Measurements from ENCODE around the gene HINFP.
A peak's percentile ranks its signal among the peaks of the same experiment; 100 is the strongest.

The HINFP gene

GRCh38 chr11:119148720-119149017 is 27.3 kb downstream of the HINFP start:
- ATAC-seq, result no peak; the same call in 2 of the 3 replicates
- TF ChIP-seq ESRRG (CRISPR knock-in tag; IDR thresholded peaks at IDR 0.05), result no peak
- no peak for TF ChIP-seq PPARA (CRISPR knock-in tag; IDR thresholded peaks at IDR 0.05; ENCODE audit: borderline replicate concordance)
- TF ChIP-seq ZFP3 (CRISPR knock-in tag; IDR thresholded peaks at IDR 0.05), result no peak
- TF ChIP-seq ZNF70 (CRISPR knock-in tag; IDR thresholded peaks at IDR 0.05), result no peak
- TF ChIP-seq OSR1 (CRISPR knock-in tag; IDR thresholded peaks at IDR 0.05), result no peak
- no peak for TF ChIP-seq ZC3H10 (CRISPR knock-in tag; IDR thresholded peaks at IDR 0.05)
- TF ChIP-seq, protein P1, sequence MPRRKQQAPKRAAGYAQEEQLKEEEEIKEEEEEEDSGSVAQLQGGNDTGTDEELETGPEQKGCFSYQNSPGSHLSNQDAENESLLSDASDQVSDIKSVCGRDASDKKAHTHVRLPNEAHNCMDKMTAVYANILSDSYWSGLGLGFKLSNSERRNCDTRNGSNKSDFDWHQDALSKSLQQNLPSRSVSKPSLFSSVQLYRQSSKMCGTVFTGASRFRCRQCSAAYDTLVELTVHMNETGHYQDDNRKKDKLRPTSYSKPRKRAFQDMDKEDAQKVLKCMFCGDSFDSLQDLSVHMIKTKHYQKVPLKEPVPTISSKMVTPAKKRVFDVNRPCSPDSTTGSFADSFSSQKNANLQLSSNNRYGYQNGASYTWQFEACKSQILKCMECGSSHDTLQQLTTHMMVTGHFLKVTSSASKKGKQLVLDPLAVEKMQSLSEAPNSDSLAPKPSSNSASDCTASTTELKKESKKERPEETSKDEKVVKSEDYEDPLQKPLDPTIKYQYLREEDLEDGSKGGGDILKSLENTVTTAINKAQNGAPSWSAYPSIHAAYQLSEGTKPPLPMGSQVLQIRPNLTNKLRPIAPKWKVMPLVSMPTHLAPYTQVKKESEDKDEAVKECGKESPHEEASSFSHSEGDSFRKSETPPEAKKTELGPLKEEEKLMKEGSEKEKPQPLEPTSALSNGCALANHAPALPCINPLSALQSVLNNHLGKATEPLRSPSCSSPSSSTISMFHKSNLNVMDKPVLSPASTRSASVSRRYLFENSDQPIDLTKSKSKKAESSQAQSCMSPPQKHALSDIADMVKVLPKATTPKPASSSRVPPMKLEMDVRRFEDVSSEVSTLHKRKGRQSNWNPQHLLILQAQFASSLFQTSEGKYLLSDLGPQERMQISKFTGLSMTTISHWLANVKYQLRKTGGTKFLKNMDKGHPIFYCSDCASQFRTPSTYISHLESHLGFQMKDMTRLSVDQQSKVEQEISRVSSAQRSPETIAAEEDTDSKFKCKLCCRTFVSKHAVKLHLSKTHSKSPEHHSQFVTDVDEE (CRISPR knock-in tag; IDR thresholded peaks at IDR 0.05), result no peak
- no peak for TF ChIP-seq ZFP30 (CRISPR knock-in tag; IDR thresholded peaks at IDR 0.05)
- TF ChIP-seq, protein P2, sequence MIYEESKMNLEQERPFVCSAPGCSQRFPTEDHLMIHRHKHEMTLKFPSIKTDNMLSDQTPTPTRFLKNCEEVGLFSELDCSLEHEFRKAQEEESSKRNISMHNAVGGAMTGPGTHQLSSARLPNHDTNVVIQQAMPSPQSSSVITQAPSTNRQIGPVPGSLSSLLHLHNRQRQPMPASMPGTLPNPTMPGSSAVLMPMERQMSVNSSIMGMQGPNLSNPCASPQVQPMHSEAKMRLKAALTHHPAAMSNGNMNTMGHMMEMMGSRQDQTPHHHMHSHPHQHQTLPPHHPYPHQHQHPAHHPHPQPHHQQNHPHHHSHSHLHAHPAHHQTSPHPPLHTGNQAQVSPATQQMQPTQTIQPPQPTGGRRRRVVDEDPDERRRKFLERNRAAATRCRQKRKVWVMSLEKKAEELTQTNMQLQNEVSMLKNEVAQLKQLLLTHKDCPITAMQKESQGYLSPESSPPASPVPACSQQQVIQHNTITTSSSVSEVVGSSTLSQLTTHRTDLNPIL (CRISPR knock-in tag; IDR thresholded peaks at IDR 0.05; ENCODE audit: low read depth), result no peak
- TF ChIP-seq CSDC2 (CRISPR knock-in tag; IDR thresholded peaks at IDR 0.05), result no peak
- TF ChIP-seq, protein P3, sequence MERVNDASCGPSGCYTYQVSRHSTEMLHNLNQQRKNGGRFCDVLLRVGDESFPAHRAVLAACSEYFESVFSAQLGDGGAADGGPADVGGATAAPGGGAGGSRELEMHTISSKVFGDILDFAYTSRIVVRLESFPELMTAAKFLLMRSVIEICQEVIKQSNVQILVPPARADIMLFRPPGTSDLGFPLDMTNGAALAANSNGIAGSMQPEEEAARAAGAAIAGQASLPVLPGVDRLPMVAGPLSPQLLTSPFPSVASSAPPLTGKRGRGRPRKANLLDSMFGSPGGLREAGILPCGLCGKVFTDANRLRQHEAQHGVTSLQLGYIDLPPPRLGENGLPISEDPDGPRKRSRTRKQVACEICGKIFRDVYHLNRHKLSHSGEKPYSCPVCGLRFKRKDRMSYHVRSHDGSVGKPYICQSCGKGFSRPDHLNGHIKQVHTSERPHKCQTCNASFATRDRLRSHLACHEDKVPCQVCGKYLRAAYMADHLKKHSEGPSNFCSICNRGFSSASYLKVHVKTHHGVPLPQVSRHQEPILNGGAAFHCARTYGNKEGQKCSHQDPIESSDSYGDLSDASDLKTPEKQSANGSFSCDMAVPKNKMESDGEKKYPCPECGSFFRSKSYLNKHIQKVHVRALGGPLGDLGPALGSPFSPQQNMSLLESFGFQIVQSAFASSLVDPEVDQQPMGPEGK (CRISPR knock-in tag; IDR thresholded peaks at IDR 0.05; ENCODE audit: borderline replicate concordance), result no peak

GRCh38 chr11:119149018-119149785 is 27.8 kb downstream of the HINFP start, which contains the start of gene ABCG4:
ABCG4 (plus strand) TSS chr11:119149052; CDS start chr11:119149966, 914 bp downstream.
- TF ChIP-seq ZNF70 (CRISPR knock-in tag; IDR thresholded peaks at IDR 0.05), result no peak
- TF ChIP-seq ISL1 (CRISPR knock-in tag; IDR thresholded peaks at IDR 0.05), result no peak
- no peak for TF ChIP-seq CSDC2 (CRISPR knock-in tag; IDR thresholded peaks at IDR 0.05)
- TF ChIP-seq, protein P3 (CRISPR knock-in tag; IDR thresholded peaks at IDR 0.05; ENCODE audit: borderline replicate concordance), result no peak
- TF ChIP-seq, protein P4, sequence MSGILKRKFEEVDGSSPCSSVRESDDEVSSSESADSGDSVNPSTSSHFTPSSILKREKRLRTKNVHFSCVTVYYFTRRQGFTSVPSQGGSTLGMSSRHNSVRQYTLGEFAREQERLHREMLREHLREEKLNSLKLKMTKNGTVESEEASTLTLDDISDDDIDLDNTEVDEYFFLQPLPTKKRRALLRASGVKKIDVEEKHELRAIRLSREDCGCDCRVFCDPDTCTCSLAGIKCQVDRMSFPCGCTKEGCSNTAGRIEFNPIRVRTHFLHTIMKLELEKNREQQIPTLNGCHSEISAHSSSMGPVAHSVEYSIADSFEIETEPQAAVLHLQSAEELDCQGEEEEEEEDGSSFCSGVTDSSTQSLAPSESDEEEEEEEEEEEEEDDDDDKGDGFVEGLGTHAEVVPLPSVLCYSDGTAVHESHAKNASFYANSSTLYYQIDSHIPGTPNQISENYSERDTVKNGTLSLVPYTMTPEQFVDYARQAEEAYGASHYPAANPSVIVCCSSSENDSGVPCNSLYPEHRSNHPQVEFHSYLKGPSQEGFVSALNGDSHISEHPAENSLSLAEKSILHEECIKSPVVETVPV (CRISPR knock-in tag; IDR thresholded peaks at IDR 0.05), result no peak
- no peak for TF ChIP-seq BACH2 (CRISPR knock-in tag; IDR thresholded peaks at IDR 0.05; ENCODE audit: borderline replicate concordance)
- no peak for TF ChIP-seq RARB (CRISPR knock-in tag; IDR thresholded peaks at IDR 0.05)
- no peak for TF ChIP-seq PPARA (CRISPR knock-in tag; IDR thresholded peaks at IDR 0.05; ENCODE audit: borderline replicate concordance)
- TF ChIP-seq, protein P5, sequence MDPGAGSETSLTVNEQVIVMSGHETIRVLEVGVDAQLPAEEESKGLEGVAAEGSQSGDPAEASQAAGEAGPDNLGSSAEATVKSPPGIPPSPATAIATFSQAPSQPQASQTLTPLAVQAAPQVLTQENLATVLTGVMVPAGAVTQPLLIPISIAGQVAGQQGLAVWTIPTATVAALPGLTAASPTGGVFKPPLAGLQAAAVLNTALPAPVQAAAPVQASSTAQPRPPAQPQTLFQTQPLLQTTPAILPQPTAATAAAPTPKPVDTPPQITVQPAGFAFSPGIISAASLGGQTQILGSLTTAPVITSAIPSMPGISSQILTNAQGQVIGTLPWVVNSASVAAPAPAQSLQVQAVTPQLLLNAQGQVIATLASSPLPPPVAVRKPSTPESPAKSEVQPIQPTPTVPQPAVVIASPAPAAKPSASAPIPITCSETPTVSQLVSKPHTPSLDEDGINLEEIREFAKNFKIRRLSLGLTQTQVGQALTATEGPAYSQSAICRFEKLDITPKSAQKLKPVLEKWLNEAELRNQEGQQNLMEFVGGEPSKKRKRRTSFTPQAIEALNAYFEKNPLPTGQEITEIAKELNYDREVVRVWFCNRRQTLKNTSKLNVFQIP (CRISPR knock-in tag; IDR thresholded peaks at IDR 0.05; ENCODE audit: borderline replicate concordance, low read depth), result no peak
- TF ChIP-seq ZNF565 (CRISPR knock-in tag; conservative IDR thresholded peaks at IDR 0.05; ENCODE audit: low read depth), result no peak
- no peak for TF ChIP-seq OSR1 (CRISPR knock-in tag; IDR thresholded peaks at IDR 0.05)
- no peak for TF ChIP-seq TOX (CRISPR knock-in tag; IDR thresholded peaks at IDR 0.05; ENCODE audit: borderline replicate concordance)
- TF ChIP-seq, protein P1 (CRISPR knock-in tag; IDR thresholded peaks at IDR 0.05), result no peak
- no peak for TF ChIP-seq ARNTL (CRISPR knock-in tag; IDR thresholded peaks at IDR 0.05; ENCODE audit: borderline replicate concordance, low read depth)
- no peak for TF ChIP-seq GLIS3 (CRISPR knock-in tag; IDR thresholded peaks at IDR 0.05)
- TF ChIP-seq, protein P2 (CRISPR knock-in tag; IDR thresholded peaks at IDR 0.05; ENCODE audit: low read depth), result no peak
- ATAC-seq, result peak; percentile 61
